Parathyroid adenoma (tissue), 2 donors: ENCODE data around the gene ERN1.

Experiments used
- H2AFZ ChIP-seq: fragments of 300-600 bp; sonication (generic); one replicate; pipeline ENCODE4 v1.7.0; 2017; ENCODE audit warnings: antibody characterized with exemption, mild to moderate bottlenecking
- H3K27ac ChIP-seq: fragments of 300-600 bp; sonication (generic); one replicate; pipeline ENCODE4 v1.7.0; 2017
- H3K27me3 ChIP-seq: fragments of 300-600 bp; sonication (generic); one replicate; pipeline ENCODE4 v1.7.0; 2017; ENCODE audit warnings: low read length; ENCODE audit not compliant: control insufficient read depth, insufficient read depth
- H3K36me3 ChIP-seq: fragments of 300-600 bp; sonication (generic); one replicate; pipeline ENCODE4 v1.7.0; 2017; ENCODE audit warnings: low read length; ENCODE audit not compliant: control insufficient read depth, insufficient read depth
- H3K4me1 ChIP-seq: fragments of 300-600 bp; sonication (generic); one replicate; pipeline ENCODE4 v1.7.0; 2017; ENCODE audit warnings: control low read depth
- H3K4me2 ChIP-seq: fragments of 300-600 bp; sonication (generic); one replicate; pipeline ENCODE4 v1.7.0; 2017; ENCODE audit warnings: low read length
- H3K4me3 ChIP-seq: fragments of 300-600 bp; sonication (generic); one replicate; pipeline ENCODE4 v1.7.0; 2017; ENCODE audit warnings: low read depth, low read length
- H3K79me2 ChIP-seq: fragments of 300-600 bp; sonication (generic); one replicate; pipeline ENCODE4 v1.7.0; 2017; ENCODE audit warnings: control low read depth
- H3K9ac ChIP-seq: fragments of 300-600 bp; sonication (generic); one replicate; pipeline ENCODE4 v1.7.0; 2017; ENCODE audit warnings: mild to moderate bottlenecking
- H3K9me3 ChIP-seq: fragments of 300-600 bp; sonication (generic); one replicate; pipeline ENCODE4 v1.7.0; 2017; ENCODE audit warnings: low read length; ENCODE audit not compliant: control insufficient read depth
- TF ChIP-seq, protein P1 (sequence below): fragments of 300-600 bp; sonication (generic); IDR thresholded peaks from one replicate; pipeline ENCODE4 v1.7.0; 2017; ENCODE audit warnings: antibody characterized with exemption, mild to moderate bottlenecking
- donor health status: primary hyperparathyroidism.

The ERN1 gene

GRCh38 chr17:64051153-64051552 is 78.8 kb downstream of the ERN1 start:
- Histone ChIP-seq H3K4me3 (no peak overlapping the region), H3K9me3 (no peaks in the 10 kb centered on the region), H3K9ac (no peak overlapping the region), H2AFZ (no peak overlapping the region), H3K4me2 (no peak overlapping the region), H3K4me1 (no peaks in the 10 kb centered on the region), H3K27ac (no peak overlapping the region), H3K79me2 (no peaks in the 10 kb centered on the region), H3K27me3 (no peaks in the 10 kb centered on the region), H3K36me3 (no peaks in the 10 kb centered on the region)
- TF ChIP-seq, protein P1, sequence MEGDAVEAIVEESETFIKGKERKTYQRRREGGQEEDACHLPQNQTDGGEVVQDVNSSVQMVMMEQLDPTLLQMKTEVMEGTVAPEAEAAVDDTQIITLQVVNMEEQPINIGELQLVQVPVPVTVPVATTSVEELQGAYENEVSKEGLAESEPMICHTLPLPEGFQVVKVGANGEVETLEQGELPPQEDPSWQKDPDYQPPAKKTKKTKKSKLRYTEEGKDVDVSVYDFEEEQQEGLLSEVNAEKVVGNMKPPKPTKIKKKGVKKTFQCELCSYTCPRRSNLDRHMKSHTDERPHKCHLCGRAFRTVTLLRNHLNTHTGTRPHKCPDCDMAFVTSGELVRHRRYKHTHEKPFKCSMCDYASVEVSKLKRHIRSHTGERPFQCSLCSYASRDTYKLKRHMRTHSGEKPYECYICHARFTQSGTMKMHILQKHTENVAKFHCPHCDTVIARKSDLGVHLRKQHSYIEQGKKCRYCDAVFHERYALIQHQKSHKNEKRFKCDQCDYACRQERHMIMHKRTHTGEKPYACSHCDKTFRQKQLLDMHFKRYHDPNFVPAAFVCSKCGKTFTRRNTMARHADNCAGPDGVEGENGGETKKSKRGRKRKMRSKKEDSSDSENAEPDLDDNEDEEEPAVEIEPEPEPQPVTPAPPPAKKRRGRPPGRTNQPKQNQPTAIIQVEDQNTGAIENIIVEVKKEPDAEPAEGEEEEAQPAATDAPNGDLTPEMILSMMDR = no peak

DNA sequence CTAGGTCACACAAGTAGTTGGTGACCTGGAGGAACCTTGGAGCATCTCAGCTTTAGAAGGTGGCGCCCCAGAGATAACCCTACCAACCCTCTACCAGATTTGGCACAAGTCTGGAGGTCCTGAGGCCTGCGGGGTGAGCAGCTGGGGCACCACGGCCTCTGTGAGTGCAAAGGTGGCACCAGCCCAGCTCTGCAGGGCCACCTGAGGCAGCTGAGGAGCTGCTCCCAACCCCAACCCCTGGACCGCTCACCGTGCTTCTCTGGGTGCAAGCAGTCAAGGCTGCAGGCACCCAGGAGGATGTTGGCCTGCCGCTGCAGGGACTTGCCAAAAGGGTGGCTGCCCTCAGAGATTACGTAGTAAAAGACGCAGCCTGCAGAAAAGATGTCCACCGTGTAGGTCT is 81.1 kb downstream of the ERN1 start:
- no peak overlapping the region for H3K27ac ChIP-seq
- no peaks in the 10 kb centered on the region for H3K9me3 ChIP-seq
- TF ChIP-seq, protein P1 = no peak
- H3K4me2 ChIP-seq = no peak overlapping the region
- H3K27me3 ChIP-seq = no peaks in the 10 kb centered on the region
- H3K4me1 ChIP-seq = no peaks in the 10 kb centered on the region
- H3K4me3 ChIP-seq = no peak overlapping the region
- H2AFZ ChIP-seq = no peak overlapping the region
- H3K9ac ChIP-seq = no peak overlapping the region
- no peaks in the 10 kb centered on the region for H3K79me2 ChIP-seq
- no peaks in the 10 kb centered on the region for H3K36me3 ChIP-seq

GRCh38 chr17:64045176-64045575 is 84.8 kb downstream of the ERN1 start:
- Histone ChIP-seq H3K4me1 (no peaks in the 10 kb centered on the region), H3K36me3 (no peaks in the 10 kb centered on the region), H3K9me3 (no peaks in the 10 kb centered on the region), H3K79me2 (no peaks in the 10 kb centered on the region), H3K4me2 (no peak overlapping the region), H3K4me3 (no peak overlapping the region), H2AFZ (no peak overlapping the region), H3K27me3 (no peaks in the 10 kb centered on the region), H3K27ac (no peak overlapping the region), H3K9ac (no peak overlapping the region)
- TF ChIP-seq, protein P1 = no peak

GRCh38 chr17:64042700-64043485 is 87.1 kb downstream of the ERN1 start:
- Histone ChIP-seq H3K36me3 (no peaks in the 10 kb centered on the region), H3K27me3 (no peaks in the 10 kb centered on the region), H3K9ac (no peak overlapping the region), H3K4me2 (no peak overlapping the region), H3K4me1 (no peaks in the 10 kb centered on the region), H3K4me3 (no peak overlapping the region), H3K27ac (no peak overlapping the region), H3K9me3 (no peaks in the 10 kb centered on the region), H3K79me2 (no peaks in the 10 kb centered on the region), H2AFZ (no peak overlapping the region)
- TF ChIP-seq, protein P1 = no peak

DNA sequence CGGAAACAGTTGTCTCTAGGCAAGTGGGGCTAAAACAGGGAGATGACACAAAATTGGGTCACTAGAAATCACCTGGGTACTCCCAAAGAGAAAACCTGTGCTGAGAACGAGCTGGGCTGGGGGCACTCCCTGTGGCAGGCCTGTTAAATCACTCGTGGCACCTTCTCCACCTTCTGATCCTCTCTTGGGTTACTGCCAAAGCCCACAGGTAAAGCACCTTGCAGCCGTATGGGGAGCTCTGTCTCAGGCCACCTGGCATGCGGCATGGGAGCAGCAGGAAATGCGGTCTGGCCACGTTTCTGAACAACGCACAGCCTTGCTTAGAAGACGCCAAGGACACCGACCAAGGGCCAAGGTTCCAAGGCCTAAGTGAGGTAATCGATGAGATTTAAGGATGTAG is 88.0 kb downstream of the ERN1 start:
- H3K4me1 ChIP-seq = no peaks in the 10 kb centered on the region
- TF ChIP-seq, protein P1 = no peak
- H3K4me3 ChIP-seq = no peak overlapping the region
- no peak overlapping the region for H3K4me2 ChIP-seq
- H3K27me3 ChIP-seq = no peaks in the 10 kb centered on the region
- no peaks in the 10 kb centered on the region for H3K36me3 ChIP-seq
- H3K79me2 ChIP-seq = no peaks in the 10 kb centered on the region
- no peaks in the 10 kb centered on the region for H3K9me3 ChIP-seq
- no peak overlapping the region for H3K9ac ChIP-seq
- H3K27ac ChIP-seq = no peak overlapping the region
- no peak overlapping the region for H2AFZ ChIP-seq
